Measurements from ENCODE around the gene VPS9D1. TPM values are rescaled to one million over a fixed set of nuclear protein-coding genes. Genes with fewer than 3 reads are reported as not detected.
"Not testable (repeated sequence)": the region's sequence is repeated elsewhere in the genome, so short reads cannot be mapped to it uniquely, and the experiment has no call there.

Gene VPS9D1
- total RNA-seq, 1 donor from 2014 or later: 12.2 TPM

- DNase-seq (ENCODE audit: low spot score): no peak
- peaks cover 17% of the 10 kb centered on the region for H3K27me3 Mint-ChIP-seq (ENCODE audit: unreplicated experiment)
- H3K36me3 Mint-ChIP-seq (ENCODE audit: low read depth, unreplicated experiment): peaks cover 22% of the 10 kb centered on the region
- peak overlapping the region; percentile 77 for H3K4me3 Mint-ChIP-seq (ENCODE audit: unreplicated experiment)
- TF ChIP-seq CTCF (IDR thresholded peaks at IDR 0.05; ENCODE audit: unreplicated experiment): no peak
- H3K4me1 Mint-ChIP-seq (ENCODE audit: unreplicated experiment): peaks cover 6% of the 10 kb centered on the region
- peak overlapping the region; percentile 18 for H3K27ac Mint-ChIP-seq (ENCODE audit: unreplicated experiment)
- no peaks in the 10 kb centered on the region for H3K9me3 Mint-ChIP-seq (ENCODE audit: unreplicated experiment)
These were observed 30.3 kb downstream of the VPS9D1 start for GRCh38 chr16:89690392-89690901.

- H3K9me3 Mint-ChIP-seq (ENCODE audit: unreplicated experiment); DNase-seq (ENCODE audit: low spot score); H3K4me3 Mint-ChIP-seq (ENCODE audit: unreplicated experiment); H3K27ac Mint-ChIP-seq (ENCODE audit: unreplicated experiment); H3K4me1 Mint-ChIP-seq (ENCODE audit: unreplicated experiment): not testable (repeated sequence)
- Mint-ChIP-seq H3K36me3 (ENCODE audit: low read depth, unreplicated experiment) (peaks cover 29% of the 10 kb centered on the region), H3K27me3 (ENCODE audit: unreplicated experiment) (peaks cover 16% of the 10 kb centered on the region)
These were observed 31.1 kb downstream of the VPS9D1 start for GRCh38 chr16:89689621-89690020.

- TF ChIP-seq CTCF (IDR thresholded peaks at IDR 0.05; ENCODE audit: unreplicated experiment): no peak
- H3K27ac Mint-ChIP-seq (ENCODE audit: unreplicated experiment): no peak overlapping the region
- H3K4me1 Mint-ChIP-seq (ENCODE audit: unreplicated experiment): peaks cover 6% of the 10 kb centered on the region
- peaks cover 31% of the 10 kb centered on the region for H3K36me3 Mint-ChIP-seq (ENCODE audit: low read depth, unreplicated experiment)
- H3K9me3 Mint-ChIP-seq (ENCODE audit: unreplicated experiment): peaks cover 6% of the 10 kb centered on the region
- DNase-seq (ENCODE audit: low spot score): no peak
- no peak overlapping the region for H3K4me3 Mint-ChIP-seq (ENCODE audit: unreplicated experiment)
- peaks cover 16% of the 10 kb centered on the region for H3K27me3 Mint-ChIP-seq (ENCODE audit: unreplicated experiment)
These were observed 31.6 kb downstream of the VPS9D1 start for GRCh38 chr16:89689142-89689541.

GRCh38 chr16:89688395-89688794 lies 32.3 kb downstream of the VPS9D1 start:
- Mint-ChIP-seq H3K27ac (ENCODE audit: unreplicated experiment) (no peak overlapping the region), H3K27me3 (ENCODE audit: unreplicated experiment) (peaks cover 12% of the 10 kb centered on the region), H3K36me3 (ENCODE audit: low read depth, unreplicated experiment) (peaks cover 33% of the 10 kb centered on the region), H3K9me3 (ENCODE audit: unreplicated experiment) (peaks cover 6% of the 10 kb centered on the region), H3K4me3 (ENCODE audit: unreplicated experiment) (peak overlapping the region; percentile 65), H3K4me1 (ENCODE audit: unreplicated experiment) (peaks cover 6% of the 10 kb centered on the region)
- no peak for DNase-seq (ENCODE audit: low spot score)
- TF ChIP-seq CTCF (IDR thresholded peaks at IDR 0.05; ENCODE audit: unreplicated experiment): no peak

GRCh38 chr16:89687092-89687940 lies 33.4 kb downstream of the VPS9D1 start:
- Mint-ChIP-seq H3K4me1 (ENCODE audit: unreplicated experiment) (peaks cover 6% of the 10 kb centered on the region), H3K9me3 (ENCODE audit: unreplicated experiment) (peaks cover 8% of the 10 kb centered on the region), H3K36me3 (ENCODE audit: low read depth, unreplicated experiment) (peaks cover 40% of the 10 kb centered on the region), H3K27ac (ENCODE audit: unreplicated experiment) (peak overlapping the region; percentile 48), H3K4me3 (ENCODE audit: unreplicated experiment) (peak overlapping the region; percentile 93), H3K27me3 (ENCODE audit: unreplicated experiment) (peaks cover 10% of the 10 kb centered on the region)
- TF ChIP-seq CTCF (IDR thresholded peaks at IDR 0.05; ENCODE audit: unreplicated experiment): no peak
- no peak for DNase-seq (ENCODE audit: low spot score)

Data from endothelial cell (in vitro differentiated cells).